DND-41 (cell line): ENCODE data around the gene RPA1.

Source experiments
- ATAC-seq: fragments of 200-7000 bp; cut with Tn5 transposase; 3 replicates; pipeline ENCODE4 v1.9.1; 2021; ENCODE audit warnings: low read depth; ENCODE audit not compliant: insufficient read depth
- DNase-seq: peaks from one replicate; pipeline ENCODE4 v3.0.0-alpha.2; 2020
- H2AFZ ChIP-seq: 2 replicates; pipeline ENCODE4 v1.6.0; 2012; ENCODE audit warnings: low read depth, low read length
- H3K27ac ChIP-seq: 2 replicates; pipeline ENCODE4 v1.5.1; 2012; ENCODE audit warnings: low read length, inconsistent platforms
- H3K27me3 ChIP-seq: fragments of 200-600 bp; sonication (generic); 2 replicates; pipeline ENCODE4 v1.6.0; 2012; ENCODE audit warnings: low read length, mild to moderate bottlenecking, inconsistent platforms; ENCODE audit not compliant: insufficient read depth, poor library complexity
- H3K36me3 ChIP-seq: 2 replicates; pipeline ENCODE4 v1.5.1; 2012; ENCODE audit warnings: low read length, inconsistent platforms; ENCODE audit not compliant: insufficient read depth
- H3K4me1 ChIP-seq: 2 replicates; pipeline ENCODE4 v1.5.1; 2012; ENCODE audit warnings: mild to moderate bottlenecking, low read length; ENCODE audit not compliant: insufficient read depth
- H3K4me2 ChIP-seq: 2 replicates; pipeline ENCODE4 v1.6.0; 2012; ENCODE audit warnings: mild to moderate bottlenecking, moderate library complexity, low read length, inconsistent platforms; ENCODE audit not compliant: insufficient read depth
- H3K4me3 ChIP-seq, 2 experiments: fragments of 200-600 bp in 1 of 2; shearing (Covaris generic) in 1 of 2; 2 replicates each; pipeline ENCODE4 v1.5.1; 2012 to 2016; ENCODE audit warnings: inconsistent platforms in 2 of 2, low read length in 2 of 2, mild to moderate bottlenecking in 2 of 2, low read depth in 1 of 2, moderate library complexity in 1 of 2
- H3K79me2 ChIP-seq: 2 replicates; pipeline ENCODE4 v1.6.0; 2012; ENCODE audit warnings: low read length, inconsistent platforms; ENCODE audit not compliant: insufficient read depth
- H3K9ac ChIP-seq: 2 replicates; pipeline ENCODE4 v1.6.0; 2012; ENCODE audit warnings: low read depth, mild to moderate bottlenecking, inconsistent platforms, low read length, moderate library complexity
- H3K9me3 ChIP-seq: 2 replicates; pipeline ENCODE4 v1.5.1; 2012; ENCODE audit warnings: low read length, moderate library complexity, mild to moderate bottlenecking, inconsistent platforms; ENCODE audit not compliant: insufficient read depth, severe bottlenecking
- H4K20me1 ChIP-seq: 2 replicates; pipeline ENCODE4 v1.6.0; 2012; ENCODE audit warnings: low read length; ENCODE audit not compliant: insufficient read depth
- CTCF ChIP-seq: IDR thresholded peaks from 2 replicates; pipeline ENCODE4 v1.5.1; 2012; ENCODE audit warnings: borderline replicate concordance, low read length, moderate library complexity, mild to moderate bottlenecking; ENCODE audit not compliant: poor library complexity, severe bottlenecking; ENCODE audit errors: extremely low read depth
- EZH2 ChIP-seq: IDR thresholded peaks from 3 replicates; pipeline ENCODE4 v1.6.1; 2012; ENCODE audit warnings: borderline replicate concordance, low read depth, mild to moderate bottlenecking, moderate library complexity, low read length, inconsistent platforms; ENCODE audit not compliant: severe bottlenecking

The RPA1 gene

GRCh38 chr17:1905190-1905913 is 75.5 kb downstream of the RPA1 start:
- no peak for DNase-seq
- H3K9me3 ChIP-seq: no peaks in the 10 kb centered on the region
- TF ChIP-seq EZH2 (no peak), CTCF (no peak)
- no peak overlapping the region for H3K9ac ChIP-seq
- no peaks in the 10 kb centered on the region for H3K79me2 ChIP-seq
- H3K4me2 ChIP-seq: no peak overlapping the region
- H2AFZ ChIP-seq: no peak overlapping the region
- ATAC-seq: no peak
- no peak overlapping the region for H3K27ac ChIP-seq
- no peak overlapping the region for H3K4me3 ChIP-seq
- peaks cover 18% of the 10 kb centered on the region for H3K27me3 ChIP-seq
- no peaks in the 10 kb centered on the region for H3K4me1 ChIP-seq
- H3K36me3 ChIP-seq: no peaks in the 10 kb centered on the region
- H4K20me1 ChIP-seq: no peaks in the 10 kb centered on the region

GRCh38 chr17:1906662-1907101 is 76.9 kb downstream of the RPA1 start:
- Histone ChIP-seq H3K27me3 (peaks cover 18% of the 10 kb centered on the region), H3K27ac (no peak overlapping the region), H2AFZ (no peak overlapping the region), H3K9ac (no peak overlapping the region), H3K4me1 (no peaks in the 10 kb centered on the region), H3K79me2 (no peaks in the 10 kb centered on the region), H3K36me3 (no peaks in the 10 kb centered on the region), H3K4me3 (no peak overlapping the region), H3K4me2 (no peak overlapping the region), H4K20me1 (no peaks in the 10 kb centered on the region), H3K9me3 (no peaks in the 10 kb centered on the region)
- no peak for TF ChIP-seq CTCF
- no peak for TF ChIP-seq EZH2
- ATAC-seq (no peak), DNase-seq (no peak)

- H3K9ac ChIP-seq: no peak overlapping the region
- H4K20me1 ChIP-seq: no peaks in the 10 kb centered on the region
- TF ChIP-seq EZH2 (no peak), CTCF (no peak)
- H3K4me1 ChIP-seq: no peaks in the 10 kb centered on the region
- DNase-seq (no peak), ATAC-seq (no peak)
- H3K27me3 ChIP-seq: peaks cover 18% of the 10 kb centered on the region
- no peak overlapping the region for H2AFZ ChIP-seq
- H3K9me3 ChIP-seq: no peaks in the 10 kb centered on the region
- no peaks in the 10 kb centered on the region for H3K36me3 ChIP-seq
- H3K79me2 ChIP-seq: no peaks in the 10 kb centered on the region
- H3K4me3 ChIP-seq: no peak overlapping the region
- no peak overlapping the region for H3K4me2 ChIP-seq
- no peak overlapping the region for H3K27ac ChIP-seq
Measured at GRCh38 chr17:1907216-1907631, 77.4 kb downstream of the RPA1 start.
